T-helper 2 cell (primary cell): ENCODE results near the gene LRP1.

Experiments used
- DNase-seq, 5 experiments: peaks; one replicate each; pipeline versions ENCODE4 v3.0.0 to v3.0.0-alpha.2; 2012 to 2022

LRP1 gene

DNA sequence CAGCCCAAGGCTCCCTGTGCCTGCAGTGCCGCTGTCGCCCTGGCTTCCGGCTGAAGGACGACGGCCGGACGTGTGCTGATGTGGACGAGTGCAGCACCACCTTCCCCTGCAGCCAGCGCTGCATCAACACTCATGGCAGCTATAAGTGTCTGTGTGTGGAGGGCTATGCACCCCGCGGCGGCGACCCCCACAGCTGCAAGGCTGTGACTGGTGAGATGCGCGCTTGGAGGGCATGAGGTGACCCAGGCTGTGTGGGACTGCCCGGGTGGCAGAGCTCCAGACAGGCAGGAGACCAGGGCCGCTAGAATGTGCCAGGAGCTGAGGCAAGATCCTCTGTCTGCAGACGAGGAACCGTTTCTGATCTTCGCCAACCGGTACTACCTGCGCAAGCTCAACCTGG is 68.7 kb downstream of the LRP1 start:
- DNase-seq = no peak

- DNase-seq = no peak
These were observed 70.0 kb downstream of the LRP1 start for GRCh38 chr12:57198329-57198728.

- no peak for DNase-seq
These were observed 70.9 kb downstream of the LRP1 start for GRCh38 chr12:57199191-57199590.

DNA sequence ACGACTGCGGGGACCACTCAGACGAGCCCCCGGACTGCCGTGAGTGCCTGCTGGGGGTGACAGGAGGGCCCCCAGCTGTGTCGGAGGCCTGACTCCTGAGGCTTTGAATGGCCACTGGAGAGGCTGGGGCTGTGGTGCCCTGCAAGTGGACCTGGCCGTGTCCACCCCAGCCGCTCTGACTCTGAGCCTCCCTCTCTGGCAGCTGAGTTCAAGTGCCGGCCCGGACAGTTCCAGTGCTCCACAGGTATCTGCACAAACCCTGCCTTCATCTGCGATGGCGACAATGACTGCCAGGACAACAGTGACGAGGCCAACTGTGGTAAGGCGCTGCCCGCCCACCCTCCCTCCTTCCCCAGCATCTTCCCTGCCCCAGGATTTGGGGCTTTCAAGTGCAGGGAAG is 72.2 kb downstream of the LRP1 start:
- no peak for DNase-seq

DNA sequence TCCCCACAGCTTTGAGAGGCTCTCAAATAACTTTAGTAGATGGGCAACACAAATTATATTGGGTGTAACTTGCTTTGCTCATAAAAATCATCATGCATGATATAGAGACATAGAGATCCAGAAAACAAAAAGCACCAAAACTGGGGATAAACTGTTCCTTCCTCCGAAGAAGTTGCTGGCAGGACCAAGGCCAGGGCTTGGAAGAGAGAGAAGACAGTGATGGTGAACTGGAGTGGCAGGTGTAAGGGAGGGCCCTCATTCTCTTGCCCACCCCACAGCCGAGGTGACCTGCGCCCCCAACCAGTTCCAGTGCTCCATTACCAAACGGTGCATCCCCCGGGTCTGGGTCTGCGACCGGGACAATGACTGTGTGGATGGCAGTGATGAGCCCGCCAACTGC is 72.9 kb downstream of the LRP1 start:
- DNase-seq = no peak

DNA sequence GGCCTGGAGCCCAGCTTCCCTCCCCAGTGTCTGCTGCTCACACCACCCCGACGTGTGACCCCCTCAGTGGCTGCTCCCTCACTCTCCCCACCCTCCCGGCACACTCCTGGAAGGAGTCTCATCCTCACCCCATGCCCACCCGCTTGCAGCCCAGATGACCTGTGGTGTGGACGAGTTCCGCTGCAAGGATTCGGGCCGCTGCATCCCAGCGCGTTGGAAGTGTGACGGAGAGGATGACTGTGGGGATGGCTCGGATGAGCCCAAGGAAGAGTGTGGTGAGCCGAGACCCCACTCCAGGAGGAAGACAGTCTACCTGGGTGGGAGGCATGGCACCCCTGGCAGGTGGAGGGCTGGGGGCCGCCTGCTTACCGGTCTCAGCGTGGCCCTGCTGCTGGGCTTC is 73.3 kb downstream of the LRP1 start:
- no peak for DNase-seq

DNA sequence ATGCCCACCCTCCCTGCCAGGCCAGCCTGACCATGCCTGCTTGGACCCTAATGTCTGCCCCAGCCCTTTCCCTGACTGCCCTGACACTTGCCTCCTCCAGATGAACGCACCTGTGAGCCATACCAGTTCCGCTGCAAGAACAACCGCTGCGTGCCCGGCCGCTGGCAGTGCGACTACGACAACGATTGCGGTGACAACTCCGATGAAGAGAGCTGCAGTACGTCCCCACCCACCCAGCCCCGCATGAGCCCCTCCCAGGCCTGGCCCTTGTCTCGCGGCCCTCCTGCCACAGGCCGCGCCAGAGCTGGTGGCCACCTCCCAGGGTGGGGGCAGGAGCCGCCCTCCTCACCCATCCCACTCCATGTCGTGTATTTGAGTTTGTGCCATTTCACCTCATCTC is 74.0 kb downstream of the LRP1 start:
- DNase-seq = no peak

- DNase-seq = no peak
These were observed 74.9 kb downstream of the LRP1 start for GRCh38 chr12:57203201-57203600.

DNA sequence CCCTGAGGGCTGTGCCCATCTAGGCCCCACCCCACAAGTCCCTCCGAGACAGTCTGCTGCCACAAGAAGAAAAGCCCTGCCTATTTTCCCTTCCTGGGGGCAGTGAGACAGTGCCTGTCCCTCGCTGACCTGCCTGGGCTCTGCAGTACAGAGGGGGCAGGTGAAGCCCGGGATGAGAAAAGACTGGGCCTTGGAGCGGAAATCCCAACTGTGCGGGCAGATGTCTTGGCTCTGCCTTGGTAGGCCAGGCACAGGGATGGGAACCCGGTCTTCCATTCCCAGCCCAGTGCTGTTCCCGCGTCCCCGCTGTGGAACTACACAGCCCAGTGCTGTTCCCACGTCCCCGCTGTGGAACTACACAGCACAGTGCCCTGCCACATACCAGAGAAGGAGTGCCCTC is 75.5 kb downstream of the LRP1 start:
- no peak for DNase-seq

GRCh38 chr12:57204454-57204853 is 76.2 kb downstream of the LRP1 start:
- DNase-seq = no peak

DNA sequence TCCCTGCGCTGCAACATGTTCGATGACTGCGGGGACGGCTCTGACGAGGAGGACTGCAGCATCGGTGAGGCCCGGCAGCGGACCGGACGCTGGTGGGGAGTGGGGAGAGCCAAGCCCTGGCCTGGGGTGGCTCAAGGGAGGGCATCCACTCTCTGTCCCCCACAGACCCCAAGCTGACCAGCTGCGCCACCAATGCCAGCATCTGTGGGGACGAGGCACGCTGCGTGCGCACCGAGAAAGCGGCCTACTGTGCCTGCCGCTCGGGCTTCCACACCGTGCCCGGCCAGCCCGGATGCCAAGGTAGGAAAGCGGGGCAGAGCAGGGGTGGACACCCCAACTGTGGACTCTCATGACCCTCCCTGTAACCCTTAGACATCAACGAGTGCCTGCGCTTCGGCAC is 76.9 kb downstream of the LRP1 start:
- DNase-seq = no peak

DNA sequence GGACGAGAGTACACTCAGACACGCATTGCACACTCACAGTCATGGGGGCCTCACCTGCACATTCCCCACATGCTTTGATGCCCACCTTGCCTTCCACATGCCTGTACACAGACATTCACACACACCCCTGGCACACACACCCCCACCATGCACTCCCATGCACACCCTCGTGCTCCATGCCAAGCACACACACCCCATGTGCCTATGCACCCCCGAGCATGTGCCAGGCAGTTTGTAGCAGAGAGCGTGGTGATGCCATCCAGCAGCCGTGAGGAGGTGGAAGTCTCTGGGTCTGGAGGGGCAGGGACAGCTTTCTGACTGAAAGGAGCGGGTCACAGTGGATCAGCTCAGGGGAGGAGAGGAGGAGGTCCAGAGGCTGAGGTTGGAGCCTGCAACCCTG is 77.6 kb downstream of the LRP1 start:
- DNase-seq = no peak

DNA sequence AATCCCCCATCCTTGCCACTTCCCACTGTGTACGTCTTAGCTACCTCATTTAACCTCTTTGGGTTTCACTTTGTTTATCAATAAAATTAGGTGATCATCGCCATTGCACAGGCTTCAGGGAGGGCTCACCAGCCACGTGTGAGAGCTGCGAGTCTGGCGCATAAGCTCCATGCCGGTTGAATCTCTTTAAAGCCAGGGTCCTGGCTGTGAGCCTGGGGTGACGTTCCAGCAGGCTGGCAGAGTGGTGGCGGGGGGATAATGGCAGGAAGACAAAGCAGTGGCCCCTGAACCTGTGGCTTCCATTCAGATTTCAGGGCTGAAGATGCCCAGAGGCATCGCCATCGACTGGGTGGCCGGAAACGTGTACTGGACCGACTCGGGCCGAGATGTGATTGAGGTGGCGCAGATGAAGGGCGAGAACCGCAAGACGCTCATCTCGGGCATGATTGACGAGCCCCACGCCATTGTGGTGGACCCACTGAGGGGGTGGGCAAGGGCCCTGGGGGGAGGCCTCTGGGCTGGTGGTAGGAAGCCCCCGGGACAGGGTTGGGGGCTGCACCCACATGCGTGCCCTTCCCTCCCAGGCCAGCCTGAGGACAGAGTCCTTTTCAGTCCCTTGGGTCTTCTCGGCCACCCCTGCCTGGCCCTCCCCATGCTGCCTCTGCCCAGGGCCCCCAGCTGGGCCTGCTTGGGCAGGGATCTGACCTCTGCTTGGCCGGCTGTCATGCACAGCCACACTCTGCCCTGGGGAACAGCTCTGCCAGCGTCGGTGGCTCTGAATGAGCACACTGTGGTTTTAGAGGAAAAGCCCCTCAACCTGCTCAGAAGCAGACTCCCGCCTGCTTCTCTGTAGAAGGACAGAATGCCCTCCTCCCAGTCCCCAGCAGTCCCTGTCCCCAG is 79.7 kb downstream of the LRP1 start:
- DNase-seq = no peak

DNA sequence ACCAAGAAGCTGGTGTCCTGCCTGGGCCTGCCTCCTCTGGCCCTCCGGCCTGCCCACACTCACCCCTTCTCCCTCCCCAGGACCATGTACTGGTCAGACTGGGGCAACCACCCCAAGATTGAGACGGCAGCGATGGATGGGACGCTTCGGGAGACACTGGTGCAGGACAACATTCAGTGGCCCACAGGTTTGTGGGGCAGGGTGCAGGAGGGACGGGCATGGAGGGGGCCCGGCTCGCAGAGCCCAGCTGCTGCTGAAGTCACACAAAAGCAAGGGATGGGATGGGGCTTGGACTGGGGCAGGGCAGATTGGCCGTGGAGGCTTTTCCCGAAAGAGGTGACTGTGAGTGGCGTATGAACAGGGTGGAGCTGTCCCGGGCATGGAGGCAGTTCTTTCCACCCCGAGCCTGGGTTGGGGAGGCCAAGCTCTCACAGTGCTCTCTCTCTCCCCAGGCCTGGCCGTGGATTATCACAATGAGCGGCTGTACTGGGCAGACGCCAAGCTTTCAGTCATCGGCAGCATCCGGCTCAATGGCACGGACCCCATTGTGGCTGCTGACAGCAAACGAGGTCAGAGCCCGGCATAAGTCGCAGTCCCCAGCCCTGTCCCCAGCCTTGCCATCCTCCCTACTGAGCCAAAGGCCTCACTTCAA is 80.5 kb downstream of the LRP1 start:
- no peak for DNase-seq

- no peak for DNase-seq
These were observed 81.6 kb downstream of the LRP1 start for GRCh38 chr12:57209916-57210315.

GRCh38 chr12:57210461-57210860 is 82.2 kb downstream of the LRP1 start:
- DNase-seq = no peak

DNA sequence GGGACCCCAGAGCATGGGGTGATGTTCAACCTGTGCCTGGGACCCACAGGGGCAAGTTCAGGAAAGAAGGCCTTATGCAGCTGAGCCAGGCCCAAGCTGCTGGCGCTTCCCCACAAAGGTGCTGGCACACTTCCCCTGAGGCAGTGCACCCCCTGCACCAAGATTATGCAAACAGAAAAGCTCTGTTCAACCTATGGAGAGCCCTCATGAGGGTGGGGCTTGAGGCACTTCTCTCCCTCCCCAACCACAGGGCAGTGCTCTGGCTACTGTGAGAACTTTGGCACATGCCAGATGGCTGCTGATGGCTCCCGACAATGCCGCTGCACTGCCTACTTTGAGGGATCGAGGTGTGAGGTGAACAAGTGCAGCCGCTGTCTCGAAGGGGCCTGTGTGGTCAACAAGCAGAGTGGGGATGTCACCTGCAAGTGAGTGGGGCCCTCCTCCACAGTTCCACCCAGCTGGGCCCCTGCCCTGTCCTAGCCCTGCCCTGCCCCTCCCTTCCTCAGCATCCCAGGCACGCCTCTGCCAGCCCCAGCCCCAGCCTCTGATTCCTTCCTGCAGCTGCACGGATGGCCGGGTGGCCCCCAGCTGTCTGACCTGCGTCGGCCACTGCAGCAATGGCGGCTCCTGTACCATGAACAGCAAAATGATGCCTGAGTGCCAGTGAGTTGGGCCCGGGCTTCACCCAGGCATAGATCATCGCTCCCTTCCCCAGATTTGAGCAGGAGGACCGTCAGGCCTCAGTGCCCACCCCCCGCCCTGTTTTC is 82.8 kb downstream of the LRP1 start:
- DNase-seq = no peak

DNA sequence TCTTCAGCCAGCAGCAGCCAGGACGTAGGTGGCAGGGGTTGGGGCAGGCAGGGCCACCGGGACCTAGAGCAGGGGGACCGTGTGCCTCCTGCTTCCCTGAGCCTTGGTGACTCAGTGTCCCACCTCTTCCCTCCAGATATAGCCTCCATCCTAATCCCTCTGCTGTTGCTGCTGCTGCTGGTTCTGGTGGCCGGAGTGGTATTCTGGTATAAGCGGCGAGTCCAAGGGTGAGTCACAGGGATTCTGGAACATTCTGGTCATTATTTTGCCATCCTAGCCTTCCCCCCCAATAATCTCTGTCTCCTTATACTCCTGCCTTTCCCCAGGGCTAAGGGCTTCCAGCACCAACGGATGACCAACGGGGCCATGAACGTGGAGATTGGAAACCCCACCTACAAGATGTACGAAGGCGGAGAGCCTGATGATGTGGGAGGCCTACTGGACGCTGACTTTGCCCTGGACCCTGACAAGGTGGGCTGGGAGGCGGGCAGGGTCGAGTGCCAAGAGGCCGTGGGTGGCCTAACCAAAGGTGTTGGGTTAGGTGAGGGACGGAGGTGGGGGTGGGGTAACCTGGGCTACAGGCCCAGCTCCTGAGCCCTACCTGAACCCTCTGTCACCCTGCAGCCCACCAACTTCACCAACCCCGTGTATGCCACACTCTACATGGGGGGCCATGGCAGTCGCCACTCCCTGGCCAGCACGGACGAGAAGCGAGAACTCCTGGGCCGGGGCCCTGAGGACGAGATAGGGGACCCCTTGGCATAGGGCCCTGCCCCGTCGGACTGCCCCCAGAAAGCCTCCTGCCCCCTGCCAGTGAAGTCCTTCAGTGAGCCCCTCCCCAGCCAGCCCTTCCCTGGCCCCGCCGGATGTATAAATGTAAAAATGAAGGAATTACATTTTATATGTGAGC is 83.8 kb downstream of the LRP1 start:
- no peak for DNase-seq

DNA sequence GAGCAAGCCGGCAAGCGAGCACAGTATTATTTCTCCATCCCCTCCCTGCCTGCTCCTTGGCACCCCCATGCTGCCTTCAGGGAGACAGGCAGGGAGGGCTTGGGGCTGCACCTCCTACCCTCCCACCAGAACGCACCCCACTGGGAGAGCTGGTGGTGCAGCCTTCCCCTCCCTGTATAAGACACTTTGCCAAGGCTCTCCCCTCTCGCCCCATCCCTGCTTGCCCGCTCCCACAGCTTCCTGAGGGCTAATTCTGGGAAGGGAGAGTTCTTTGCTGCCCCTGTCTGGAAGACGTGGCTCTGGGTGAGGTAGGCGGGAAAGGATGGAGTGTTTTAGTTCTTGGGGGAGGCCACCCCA is 84.4 kb downstream of the LRP1 start:
- DNase-seq = no peak

DNA sequence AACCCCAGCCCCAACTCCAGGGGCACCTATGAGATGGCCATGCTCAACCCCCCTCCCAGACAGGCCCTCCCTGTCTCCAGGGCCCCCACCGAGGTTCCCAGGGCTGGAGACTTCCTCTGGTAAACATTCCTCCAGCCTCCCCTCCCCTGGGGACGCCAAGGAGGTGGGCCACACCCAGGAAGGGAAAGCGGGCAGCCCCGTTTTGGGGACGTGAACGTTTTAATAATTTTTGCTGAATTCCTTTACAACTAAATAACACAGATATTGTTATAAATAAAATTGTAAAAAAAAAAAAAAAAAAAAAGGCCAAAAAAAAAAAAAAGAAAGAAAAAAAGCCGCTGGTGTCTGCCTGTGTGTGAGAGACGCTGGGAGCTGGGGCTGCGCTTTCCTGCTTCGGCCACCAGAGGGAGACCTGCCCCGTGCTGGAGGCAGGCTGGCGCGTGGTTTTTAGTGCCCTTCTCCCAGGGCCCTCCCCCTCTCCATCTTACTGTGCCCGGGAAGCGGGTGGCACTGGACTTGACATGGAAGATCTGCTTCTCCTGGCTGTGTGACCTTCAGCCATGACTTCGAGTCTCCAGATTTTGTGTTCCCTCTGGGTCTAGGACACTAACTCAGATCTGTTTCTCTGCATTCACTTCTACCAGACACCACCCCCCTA is 84.9 kb downstream of the LRP1 start:
- peak; percentile 67 to 79 (median 76) for DNase-seq

DNA sequence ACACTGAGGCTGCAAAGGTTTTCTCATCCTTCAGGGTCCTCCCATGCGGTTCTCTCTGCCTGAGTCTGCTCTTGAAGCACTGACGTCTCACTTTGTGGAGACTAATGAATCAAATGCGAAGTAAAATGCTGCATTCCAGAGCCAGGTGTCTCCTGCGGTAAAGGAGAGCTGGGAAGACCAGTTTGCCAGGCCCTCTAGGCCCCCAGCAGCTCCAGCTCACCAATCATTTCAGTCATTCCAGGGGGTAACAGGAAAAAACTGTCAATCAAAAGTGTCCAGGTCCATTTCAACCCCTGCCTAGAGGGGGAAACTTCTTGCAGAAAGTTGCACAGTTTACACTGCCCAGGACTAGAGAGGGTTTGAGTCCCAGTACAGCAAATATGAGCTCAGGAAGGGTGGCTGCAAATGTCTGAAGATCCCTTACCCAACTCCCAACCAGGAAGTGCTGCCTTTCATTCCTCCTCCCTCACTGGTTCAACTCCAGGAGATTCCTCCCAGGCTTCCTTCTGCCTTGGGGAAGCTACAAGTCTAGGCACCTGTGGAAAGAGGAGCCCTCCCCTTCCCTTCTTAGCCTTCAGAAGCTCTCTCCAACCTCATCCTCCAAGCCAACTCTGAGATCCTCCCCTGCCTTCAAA is 85.6 kb downstream of the LRP1 start:
- no peak for DNase-seq

GRCh38 chr12:57214398-57214781 is 86.1 kb downstream of the LRP1 start:
- DNase-seq = peak; percentile 33 to 68 (median 55)
